Gastroesophageal sphincter (tissue), 4 donors: ENCODE measurements around the gene MAPK8IP3. TPM values are rescaled to one million over a fixed set of nuclear protein-coding genes. Genes with fewer than 3 reads are reported as not detected.

ENCODE experiments used
- ATAC-seq: fragments of 150-250 bp; one replicate; pipeline ENCODE4 v1.9.1; 2016; ENCODE audit warnings: mild to moderate bottlenecking, moderate library complexity
- H3K27ac ChIP-seq, 4 donors: fragments of 200-600 bp; sonication (generic) in 3 of 4; 1 replicate in 3 of 4; 2 replicates in 1 of 4; pipeline ENCODE4 v1.5.1; 2016 to 2019
- H3K27me3 ChIP-seq: fragments of 200-600 bp; sonication (generic); one replicate; pipeline ENCODE4 v1.5.1; 2019
- H3K36me3 ChIP-seq, 2 donors: fragments of 200-600 bp; sonication (generic); one replicate each; pipeline ENCODE4 v1.5.1; 2019; ENCODE audit warnings: control low read depth in 1 of 2
- H3K4me1 ChIP-seq, 3 donors: fragments of 200-600 bp; sonication (generic); 1 replicate in 2 of 3; 2 replicates in 1 of 3; pipeline ENCODE4 v1.5.1; 2016 to 2019; ENCODE audit warnings: control low read depth in 2 of 3
- H3K4me3 ChIP-seq, 2 donors: fragments of 200-600 bp; sonication (generic); one replicate each; pipeline ENCODE4 v1.5.1; 2019; ENCODE audit warnings: mild to moderate bottlenecking in 1 of 2, moderate library complexity in 1 of 2
- H3K9me3 ChIP-seq, 3 donors: fragments of 200-600 bp; sonication (generic); one replicate each; pipeline ENCODE4 v1.5.1; 2017 to 2019; ENCODE audit warnings: control low read depth in 2 of 3
- EP300 ChIP-seq: sonication (generic); formaldehyde crosslinking; IDR thresholded peaks from one replicate; pipeline ENCODE4 v1.6.1; 2017; ENCODE audit warnings: antibody characterized with exemption, mild to moderate bottlenecking
- POLR2A ChIP-seq, 2 donors: fragments of 450-650 bp; IDR thresholded peaks; one replicate each; pipeline ENCODE4 v1.6.1; 2017; ENCODE audit warnings: antibody characterized with exemption in 2 of 2, mild to moderate bottlenecking in 2 of 2, moderate library complexity in 1 of 2
- POLR2AphosphoS5 ChIP-seq: sonication (generic); formaldehyde crosslinking; IDR thresholded peaks from one replicate; pipeline ENCODE4 v1.6.1; 2017; ENCODE audit warnings: antibody characterized with exemption
- WGBS, 2 donors: methylation state at CpG; one replicate each; pipeline ENCODE4 v1.1.5; 2018; ENCODE audit warnings: low coverage in 1 of 2; 5-methylcytosine and 5-hydroxymethylcytosine counted together
- total RNA-seq, 4 donors: library from RNA; depleted of rRNA; stranded (reverse); fragments of >200 nt; gene quantifications; one replicate each; pipeline ENCODE4 v1.1.0, GENCODE V29; 2016
- TF ChIP-seq, protein P1 (sequence below), 4 experiments: fragments of 200-600 bp in 2 of 4; fragments of 450-650 bp in 2 of 4; sonication (generic) in 1 of 4; IDR thresholded peaks; one replicate each; pipeline ENCODE4 v1.5.1; 2017 to 2019; ENCODE audit warnings: antibody characterized with exemption in 4 of 4, mild to moderate bottlenecking in 2 of 4, moderate library complexity in 2 of 4

MAPK8IP3 gene
- total RNA-seq, 4 donors from 2014 or later: 12.0 to 66.8 (median 33.1) TPM

DNA sequence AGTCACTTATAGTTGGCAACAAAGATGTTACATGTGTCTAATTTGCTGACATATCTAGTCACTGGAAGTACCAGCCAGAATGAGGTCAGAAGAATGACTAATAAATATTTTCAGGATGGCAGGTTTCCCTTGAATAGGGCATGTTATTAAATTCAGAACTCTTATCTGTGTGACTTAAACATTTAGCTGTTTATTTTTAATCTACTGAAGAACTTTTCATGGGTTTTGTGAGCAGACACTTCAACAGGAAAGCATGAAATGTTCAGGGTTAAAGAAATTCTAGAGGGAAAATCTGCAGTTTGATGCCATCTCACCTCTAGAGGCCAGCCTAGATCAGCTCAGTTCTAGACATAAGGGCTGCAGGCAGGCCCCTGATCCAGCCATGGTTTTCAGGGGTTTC, 14.7 kb upstream of the MAPK8IP3 start:
- Histone ChIP-seq H3K36me3 (peaks cover 0 to 94% of the 10 kb centered on the region in 2 donors), H3K9me3 (no peaks in the 10 kb centered on the region), H3K4me1 (no peaks in the 10 kb centered on the region), H3K27ac (no peak overlapping the region), H3K4me3 (no peak overlapping the region), H3K27me3 (no peaks in the 10 kb centered on the region)
- no peak for ATAC-seq
- TF ChIP-seq POLR2A (IDR thresholded peaks at IDR 0.05): no peak
- no peak for TF ChIP-seq POLR2AphosphoS5
- TF ChIP-seq, protein P1, sequence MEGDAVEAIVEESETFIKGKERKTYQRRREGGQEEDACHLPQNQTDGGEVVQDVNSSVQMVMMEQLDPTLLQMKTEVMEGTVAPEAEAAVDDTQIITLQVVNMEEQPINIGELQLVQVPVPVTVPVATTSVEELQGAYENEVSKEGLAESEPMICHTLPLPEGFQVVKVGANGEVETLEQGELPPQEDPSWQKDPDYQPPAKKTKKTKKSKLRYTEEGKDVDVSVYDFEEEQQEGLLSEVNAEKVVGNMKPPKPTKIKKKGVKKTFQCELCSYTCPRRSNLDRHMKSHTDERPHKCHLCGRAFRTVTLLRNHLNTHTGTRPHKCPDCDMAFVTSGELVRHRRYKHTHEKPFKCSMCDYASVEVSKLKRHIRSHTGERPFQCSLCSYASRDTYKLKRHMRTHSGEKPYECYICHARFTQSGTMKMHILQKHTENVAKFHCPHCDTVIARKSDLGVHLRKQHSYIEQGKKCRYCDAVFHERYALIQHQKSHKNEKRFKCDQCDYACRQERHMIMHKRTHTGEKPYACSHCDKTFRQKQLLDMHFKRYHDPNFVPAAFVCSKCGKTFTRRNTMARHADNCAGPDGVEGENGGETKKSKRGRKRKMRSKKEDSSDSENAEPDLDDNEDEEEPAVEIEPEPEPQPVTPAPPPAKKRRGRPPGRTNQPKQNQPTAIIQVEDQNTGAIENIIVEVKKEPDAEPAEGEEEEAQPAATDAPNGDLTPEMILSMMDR (IDR thresholded peaks at IDR 0.05): no peak
- no peak for TF ChIP-seq EP300

GRCh38 chr16:1691956-1692355, 14.0 kb upstream of the MAPK8IP3 start:
- no peaks in the 10 kb centered on the region for H3K27me3 ChIP-seq
- no peak for ATAC-seq
- peaks cover 0 to 94% of the 10 kb centered on the region in 2 donors for H3K36me3 ChIP-seq
- H3K4me3 ChIP-seq: no peak overlapping the region
- no peak overlapping the region for H3K27ac ChIP-seq
- H3K4me1 ChIP-seq: no peaks in the 10 kb centered on the region
- WGBS, 2 donors: 82% methylated on average over 18 of the region's 21 CpGs; no CpG with 5 or more reads in 1 of the 2 donors
- TF ChIP-seq EP300 (no peak), POLR2A (IDR thresholded peaks at IDR 0.05) (no peak), POLR2AphosphoS5 (no peak)
- TF ChIP-seq, protein P1 (IDR thresholded peaks at IDR 0.05): no peak
- no peaks in the 10 kb centered on the region for H3K9me3 ChIP-seq

DNA sequence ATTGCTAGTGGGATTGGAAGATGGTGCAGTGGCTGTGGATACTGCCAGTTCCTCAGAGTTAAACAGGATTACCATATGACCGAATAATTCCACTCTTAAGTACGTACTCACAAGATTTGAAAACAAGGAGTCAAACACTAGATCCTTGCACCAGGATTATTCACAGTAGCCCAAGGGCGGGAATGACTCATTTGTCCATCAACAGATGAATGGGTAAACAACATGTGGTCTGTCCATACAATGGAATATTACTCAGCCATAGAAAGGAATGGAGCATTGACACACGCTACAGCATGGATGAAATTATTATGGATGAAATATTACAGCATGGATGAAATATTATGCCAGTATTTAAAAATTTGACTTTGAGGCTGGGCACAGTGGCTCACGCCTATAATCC, 9.1 kb upstream of the MAPK8IP3 start:
- H3K4me3 ChIP-seq: no peak overlapping the region
- H3K4me1 ChIP-seq: no peaks in the 10 kb centered on the region
- TF ChIP-seq POLR2AphosphoS5 (no peak), POLR2A (IDR thresholded peaks at IDR 0.05) (no peak), EP300 (no peak)
- TF ChIP-seq, protein P1 (IDR thresholded peaks at IDR 0.05): no peak
- H3K9me3 ChIP-seq: no peaks in the 10 kb centered on the region
- no peak for ATAC-seq
- H3K27ac ChIP-seq: no peak overlapping the region
- no peaks in the 10 kb centered on the region for H3K27me3 ChIP-seq
- WGBS, 2 donors: 97 to 100% methylated on average over 5 of the region's 5 CpGs
- peaks cover 0 to 96% of the 10 kb centered on the region in 2 donors for H3K36me3 ChIP-seq

DNA sequence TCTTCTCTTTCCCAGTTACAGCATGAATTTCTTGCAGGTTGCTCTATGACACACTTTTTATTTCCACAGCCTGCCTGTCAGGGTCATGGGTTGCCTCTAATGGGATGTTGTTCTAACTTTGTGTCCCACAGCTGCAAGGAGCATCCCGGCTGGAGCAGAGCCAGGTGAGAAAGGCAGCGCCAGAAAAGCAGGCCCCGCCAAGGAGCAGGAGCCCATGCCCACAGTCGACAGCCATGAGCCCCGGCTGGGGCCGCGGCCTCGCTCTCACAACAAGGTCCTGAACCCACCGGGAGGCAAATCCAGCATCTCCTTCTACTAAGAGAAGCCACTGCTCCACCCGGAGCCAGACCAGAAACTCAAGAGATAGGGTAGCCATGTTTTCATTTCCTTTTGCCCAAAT, 7.3 kb upstream of the MAPK8IP3 start:
- ATAC-seq: no peak
- Histone ChIP-seq H3K4me1 (no peaks in the 10 kb centered on the region), H3K9me3 (no peaks in the 10 kb centered on the region), H3K27me3 (no peaks in the 10 kb centered on the region), H3K4me3 (no peak overlapping the region), H3K27ac (no peak overlapping the region), H3K36me3 (peaks cover 0 to 85% of the 10 kb centered on the region in 2 donors)
- WGBS, 2 donors: 100% methylated on average over 4 of the region's 10 CpGs; no CpG with 5 or more reads in 1 of the 2 donors
- TF ChIP-seq, protein P1 (IDR thresholded peaks at IDR 0.05): no peak
- TF ChIP-seq POLR2A (IDR thresholded peaks at IDR 0.05) (no peak), POLR2AphosphoS5 (no peak), EP300 (no peak)

- Histone ChIP-seq H3K36me3 (peaks cover 0 to 70% of the 10 kb centered on the region in 2 donors), H3K27me3 (no peaks in the 10 kb centered on the region), H3K27ac (no peak overlapping the region), H3K4me1 (peaks cover 0 to 9% (median 5%) of the 10 kb centered on the region in 3 donors), H3K4me3 (no peak overlapping the region), H3K9me3 (no peaks in the 10 kb centered on the region)
- TF ChIP-seq EP300: no peak
- no peak for TF ChIP-seq POLR2A (IDR thresholded peaks at IDR 0.05)
- no peak for TF ChIP-seq POLR2AphosphoS5
- TF ChIP-seq, protein P1 (IDR thresholded peaks at IDR 0.05): no peak
- WGBS, 2 donors: 77% methylated on average over 3 of the region's 3 CpGs; no CpG with 5 or more reads in 1 of the 2 donors
- no peak for ATAC-seq
Measured at GRCh38 chr16:1700246-1700645, 5.7 kb upstream of the MAPK8IP3 start.
